Measurements from ENCODE around the gene TLCD4.
"Not testable (repeated sequence)": the region's sequence is repeated elsewhere in the genome, so short reads cannot be mapped to it uniquely, and the experiment has no call there.

The TLCD4 gene

DNA sequence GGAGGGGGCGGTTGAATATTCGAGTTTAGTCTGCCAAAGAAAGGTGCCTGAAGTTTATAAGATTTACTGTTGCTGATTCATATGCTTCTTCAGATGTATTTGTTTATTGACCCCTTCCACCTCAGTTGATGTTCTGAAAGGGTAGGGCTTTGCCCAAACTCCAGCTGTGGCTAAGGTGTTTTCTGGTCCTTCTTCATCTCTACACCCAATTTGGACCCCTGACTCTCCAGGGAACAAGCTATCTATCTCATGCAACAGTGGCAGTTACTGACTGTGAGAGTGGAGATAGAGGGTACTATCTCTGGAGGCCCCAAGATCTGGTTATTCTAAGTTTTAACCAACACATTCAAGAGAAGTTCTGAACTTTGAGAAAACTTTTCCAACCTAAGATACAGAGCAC is 31.8 kb upstream of the TLCD4 start:
- Histone ChIP-seq H3K27me3 (ENCODE audit: insufficient read depth, low read depth) (no peaks in the 10 kb centered on the region), H2AFZ (ENCODE audit: low read depth) (no peak overlapping the region), H3K79me2 (ENCODE audit: insufficient read depth, low read depth) (no peaks in the 10 kb centered on the region), H3K4me3 (IDR thresholded peaks at IDR 0.05; ENCODE audit: insufficient read depth, low read depth, low read length) (no peak overlapping the region), H4K20me1 (ENCODE audit: insufficient read depth) (no peaks in the 10 kb centered on the region), H3K36me3 (ENCODE audit: insufficient read depth) (no peaks in the 10 kb centered on the region), H3K9ac (no peak overlapping the region), H3K27ac (no peak overlapping the region), H3K4me2 (no peak overlapping the region), H3K4me1 (ENCODE audit: low read depth, poor library complexity, severe bottlenecking) (no peaks in the 10 kb centered on the region)
- TF ChIP-seq CTCF (conservative IDR thresholded peaks at IDR 0.05; ENCODE audit: low read depth, low read length): no peak

- H3K27me3 ChIP-seq (ENCODE audit: insufficient read depth, low read depth): no peaks in the 10 kb centered on the region
- no peak overlapping the region for H3K9ac ChIP-seq
- H3K4me3 ChIP-seq (IDR thresholded peaks at IDR 0.05; ENCODE audit: insufficient read depth, low read depth, low read length): no peak overlapping the region
- no peak overlapping the region for H2AFZ ChIP-seq (ENCODE audit: low read depth)
- TF ChIP-seq CTCF (conservative IDR thresholded peaks at IDR 0.05; ENCODE audit: low read depth, low read length): no peak
- no peaks in the 10 kb centered on the region for H3K36me3 ChIP-seq (ENCODE audit: insufficient read depth)
- H3K27ac ChIP-seq: no peak overlapping the region
- H3K4me2 ChIP-seq: no peak overlapping the region
- no peaks in the 10 kb centered on the region for H3K79me2 ChIP-seq (ENCODE audit: insufficient read depth, low read depth)
- no peaks in the 10 kb centered on the region for H3K4me1 ChIP-seq (ENCODE audit: low read depth, poor library complexity, severe bottlenecking)
- H4K20me1 ChIP-seq (ENCODE audit: insufficient read depth): no peaks in the 10 kb centered on the region
These were observed 30.1 kb upstream of the TLCD4 start for GRCh38 chr1:95086949-95087533.

GRCh38 chr1:95088303-95088702 is 28.9 kb upstream of the TLCD4 start:
- TF ChIP-seq CTCF (conservative IDR thresholded peaks at IDR 0.05; ENCODE audit: low read depth, low read length): no peak
- Histone ChIP-seq H3K27me3 (ENCODE audit: insufficient read depth, low read depth) (no peaks in the 10 kb centered on the region), H3K4me3 (IDR thresholded peaks at IDR 0.05; ENCODE audit: insufficient read depth, low read depth, low read length) (no peak overlapping the region), H4K20me1 (ENCODE audit: insufficient read depth) (no peaks in the 10 kb centered on the region), H3K4me2 (no peak overlapping the region), H3K4me1 (ENCODE audit: low read depth, poor library complexity, severe bottlenecking) (no peaks in the 10 kb centered on the region), H3K27ac (no peak overlapping the region), H3K36me3 (ENCODE audit: insufficient read depth) (no peaks in the 10 kb centered on the region), H3K79me2 (ENCODE audit: insufficient read depth, low read depth) (no peaks in the 10 kb centered on the region), H3K9ac (no peak overlapping the region), H2AFZ (ENCODE audit: low read depth) (no peak overlapping the region)

DNA sequence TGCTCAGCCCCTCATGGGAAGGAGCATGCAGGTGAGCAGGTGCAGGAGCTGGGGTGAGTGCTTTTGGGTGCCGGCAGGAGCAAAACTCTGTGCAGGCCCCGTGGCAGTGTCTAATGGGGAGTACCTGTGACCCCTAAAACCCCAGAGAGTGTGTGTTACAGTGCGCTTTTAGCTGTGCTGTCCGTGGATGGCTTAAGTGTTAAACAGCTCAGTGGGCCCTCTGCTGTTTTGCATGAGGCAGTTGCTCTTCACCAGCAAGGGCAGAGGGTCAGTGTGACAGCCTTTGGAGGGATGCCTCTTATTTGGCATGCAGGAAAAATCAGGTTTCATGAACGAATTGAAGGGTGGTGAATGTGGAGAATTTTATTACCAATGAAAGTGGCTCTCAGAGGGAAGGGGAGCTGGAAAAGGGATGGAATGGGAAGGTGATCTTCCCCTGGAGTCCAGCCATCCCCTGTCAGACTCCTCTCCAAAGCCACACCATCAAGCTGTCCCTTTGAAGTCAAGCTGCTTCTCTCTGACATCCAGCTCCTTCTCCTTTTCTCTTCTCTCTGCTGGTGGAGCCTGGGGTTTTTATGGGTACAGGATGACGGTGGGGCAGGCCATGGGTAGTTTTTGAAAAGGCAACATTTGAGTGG is 27.4 kb upstream of the TLCD4 start:
- H3K27ac ChIP-seq: no peak overlapping the region
- H3K9ac ChIP-seq: no peak overlapping the region
- H3K4me3 ChIP-seq (IDR thresholded peaks at IDR 0.05; ENCODE audit: insufficient read depth, low read depth, low read length): no peak overlapping the region
- H4K20me1 ChIP-seq (ENCODE audit: insufficient read depth): no peaks in the 10 kb centered on the region
- no peaks in the 10 kb centered on the region for H3K36me3 ChIP-seq (ENCODE audit: insufficient read depth)
- no peaks in the 10 kb centered on the region for H3K79me2 ChIP-seq (ENCODE audit: insufficient read depth, low read depth)
- TF ChIP-seq CTCF (conservative IDR thresholded peaks at IDR 0.05; ENCODE audit: low read depth, low read length): no peak
- no peaks in the 10 kb centered on the region for H3K4me1 ChIP-seq (ENCODE audit: low read depth, poor library complexity, severe bottlenecking)
- H3K4me2 ChIP-seq: no peak overlapping the region
- no peak overlapping the region for H2AFZ ChIP-seq (ENCODE audit: low read depth)
- H3K27me3 ChIP-seq (ENCODE audit: insufficient read depth, low read depth): no peaks in the 10 kb centered on the region

DNA sequence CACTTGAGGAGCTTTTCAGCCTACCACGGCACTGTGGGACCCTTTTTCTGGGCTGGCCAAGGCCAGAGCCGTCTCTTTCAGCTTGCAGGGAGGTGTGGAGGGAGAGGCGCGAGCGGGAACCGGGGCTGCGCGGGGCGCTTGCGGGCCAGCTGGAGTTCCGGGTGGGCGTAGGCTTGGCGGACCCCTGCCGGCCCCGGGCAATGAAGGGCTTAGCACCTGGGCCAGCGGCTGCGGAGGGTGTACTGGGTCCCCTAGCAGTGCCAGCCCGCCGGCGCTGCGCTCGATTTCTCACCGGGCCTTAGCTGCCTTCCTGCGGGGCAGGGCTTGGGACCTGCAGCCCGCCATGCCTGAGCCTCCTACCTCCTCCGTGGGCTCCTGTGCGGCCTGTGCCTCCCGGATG is 25.9 kb upstream of the TLCD4 start:
- H3K4me1 ChIP-seq (ENCODE audit: low read depth, poor library complexity, severe bottlenecking); H3K4me2 ChIP-seq; H3K27me3 ChIP-seq (ENCODE audit: insufficient read depth, low read depth); H3K9ac ChIP-seq; H3K27ac ChIP-seq; H3K4me3 ChIP-seq (IDR thresholded peaks at IDR 0.05; ENCODE audit: insufficient read depth, low read depth, low read length); H4K20me1 ChIP-seq (ENCODE audit: insufficient read depth); H3K36me3 ChIP-seq (ENCODE audit: insufficient read depth); H2AFZ ChIP-seq (ENCODE audit: low read depth); H3K79me2 ChIP-seq (ENCODE audit: insufficient read depth, low read depth): not testable (repeated sequence)

DNA sequence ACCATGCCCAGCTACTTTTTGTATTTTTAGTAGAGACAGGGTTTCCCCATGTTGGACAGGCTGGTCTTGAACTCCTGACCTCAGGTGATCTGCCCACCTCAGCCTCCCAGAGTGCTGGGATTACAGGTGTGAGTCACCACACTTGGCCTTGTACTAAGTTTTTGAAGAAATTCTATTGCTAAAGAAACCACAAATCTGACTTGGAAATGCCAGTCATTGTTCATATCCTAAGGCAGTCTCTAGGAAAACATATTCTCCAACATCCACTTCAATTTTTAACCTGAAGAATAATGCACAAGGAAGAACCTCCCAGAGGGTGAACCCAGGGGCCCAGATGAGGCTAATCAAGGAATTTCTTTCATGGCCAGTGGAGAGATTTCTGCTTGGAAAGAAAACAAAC is 24.3 kb upstream of the TLCD4 start:
- H3K27me3 ChIP-seq (ENCODE audit: insufficient read depth, low read depth); H4K20me1 ChIP-seq (ENCODE audit: insufficient read depth); H3K27ac ChIP-seq; H2AFZ ChIP-seq (ENCODE audit: low read depth); H3K9ac ChIP-seq; H3K36me3 ChIP-seq (ENCODE audit: insufficient read depth); H3K79me2 ChIP-seq (ENCODE audit: insufficient read depth, low read depth); H3K4me3 ChIP-seq (IDR thresholded peaks at IDR 0.05; ENCODE audit: insufficient read depth, low read depth, low read length); H3K4me2 ChIP-seq; H3K4me1 ChIP-seq (ENCODE audit: low read depth, poor library complexity, severe bottlenecking): not testable (repeated sequence)
